HG03159 (cell line): Measurements from ENCODE around the gene GRAMD2A.

ENCODE experiments used
- ATAC-seq: cut with Tn5 transposase; IDR thresholded peaks from one replicate; pipeline ENCODE4 v1.9.1; 2021; ENCODE audit warnings: mild to moderate bottlenecking, moderate library complexity; ENCODE audit not compliant: unreplicated experiment

Gene GRAMD2A

GRCh38 chr15:72140088-72140487 is 57.5 kb downstream of the GRAMD2A start:
- ATAC-seq, result no peak

- no peak for ATAC-seq
Observed at GRCh38 chr15:72139667-72140066, 57.9 kb downstream of the GRAMD2A start.

GRCh38 chr15:72136170-72137051 is 61.2 kb downstream of the GRAMD2A start:
- ATAC-seq, result no peak

GRCh38 chr15:72135719-72136118 is 61.9 kb downstream of the GRAMD2A start:
- no peak for ATAC-seq

- ATAC-seq, result no peak
Observed at GRCh38 chr15:72133211-72133610, 64.4 kb downstream of the GRAMD2A start.

GRCh38 chr15:72131922-72132321 is 65.7 kb downstream of the GRAMD2A start:
- no peak for ATAC-seq

GRCh38 chr15:72130272-72130671 is 67.3 kb downstream of the GRAMD2A start:
- ATAC-seq, result no peak

GRCh38 chr15:72128359-72128758 is 69.2 kb downstream of the GRAMD2A start:
- ATAC-seq, result no peak

GRCh38 chr15:72127724-72128322 is 69.8 kb downstream of the GRAMD2A start:
- ATAC-seq, result no peak

GRCh38 chr15:72124218-72124617 is 73.4 kb downstream of the GRAMD2A start:
- ATAC-seq, result no peak

- peak; percentile 70 for ATAC-seq
Observed at GRCh38 chr15:72118017-72118978, 79.3 kb downstream of the GRAMD2A start, which contains the start of the genes MYO9A and SENP8. Gene MYO9A (minus strand): TSS chr15:72118150. CDS start chr15:72046563, 71,587 bp downstream. Gene SENP8 (plus strand): TSS chr15:72118403. CDS start chr15:72139624, 21,221 bp downstream.

GRCh38 chr15:72117486-72118016 is 80.0 kb downstream of the GRAMD2A start:
- ATAC-seq, result peak; percentile 61

GRCh38 chr15:72116731-72117485 is 80.7 kb downstream of the GRAMD2A start:
- peak; percentile 1 for ATAC-seq

- no peak for ATAC-seq
Observed at GRCh38 chr15:72113347-72114031, 84.1 kb downstream of the GRAMD2A start.

GRCh38 chr15:72112805-72113204 is 84.8 kb downstream of the GRAMD2A start:
- ATAC-seq, result no peak

- no peak for ATAC-seq
Observed at GRCh38 chr15:72112116-72112515, 85.5 kb downstream of the GRAMD2A start.

GRCh38 chr15:72110355-72110754 is 87.2 kb downstream of the GRAMD2A start:
- no peak for ATAC-seq
